Body of pancreas (tissue), 4 donors: ENCODE data around the gene SCRT2. TPM values are rescaled to one million over a fixed set of nuclear protein-coding genes. Genes with fewer than 3 reads are reported as not detected.

Experiments
- ATAC-seq: fragments of 150-250 bp; one replicate; pipeline ENCODE4 v1.9.1; 2016
- DNase-seq, 4 donors: peaks; one replicate each; pipeline ENCODE4 v3.0.0-alpha.2; 2019
- H3K27ac ChIP-seq, 4 donors: fragments of 200-600 bp; sonication (generic); 1 replicate in 3 of 4; 2 replicates in 1 of 4; pipeline versions ENCODE4 v1.5.1 to v1.6.1; 2016 to 2019; ENCODE audit warnings: mild to moderate bottlenecking in 1 of 4, mixed read lengths in 1 of 4, moderate library complexity in 1 of 4
- H3K27me3 ChIP-seq, 2 donors: fragments of 200-600 bp; sonication (generic); one replicate each; pipeline ENCODE4 v1.6.0; 2016; ENCODE audit warnings: mild to moderate bottlenecking in 1 of 2
- H3K36me3 ChIP-seq, 2 donors: fragments of 200-600 bp; sonication (generic); replicated peaks in 1 of 2; 2 replicates each; pipeline ENCODE4 v1.5.1; 2016; ENCODE audit warnings: low read depth in 2 of 2; ENCODE audit not compliant: insufficient read depth in 1 of 2
- H3K4me1 ChIP-seq: fragments of 200-600 bp; sonication (generic); one replicate; pipeline ENCODE4 v1.6.0; 2016
- H3K4me3 ChIP-seq, 2 donors: fragments of 200-600 bp; sonication (generic); 1 replicate in 1 of 2; 2 replicates in 1 of 2; pipeline ENCODE4 v1.5.1; 2016 to 2019
- H3K9me3 ChIP-seq, 3 donors: fragments of 200-600 bp; sonication (generic); 1 replicate in 2 of 3; 2 replicates in 1 of 3; pipeline ENCODE4 v1.5.1; 2016
- POLR2A ChIP-seq, 3 donors: fragments of 450-650 bp; IDR thresholded peaks; one replicate each; pipeline ENCODE4 v1.6.1; 2016; ENCODE audit warnings: antibody characterized with exemption in 3 of 3, mild to moderate bottlenecking in 2 of 3
- WGBS, 2 donors: methylation state at CpG; one replicate each; pipeline ENCODE4 v1.1.5; 2017; 5-methylcytosine and 5-hydroxymethylcytosine counted together
- intact Hi-C: fragments of 100-400 bp; cut with DNase I; formaldehyde crosslinking; loops from one replicate; pipeline ENCODE4 v1.15.1; 2023
- total RNA-seq, 2 donors: library from RNA; depleted of rRNA; stranded (reverse); fragments of >200 nt; gene quantifications; one replicate each; pipeline ENCODE4 v1.1.0, GENCODE V29; 2016
- TF ChIP-seq, protein P1 (sequence below), 7 experiments: fragments of 450-650 bp in 4 of 7; fragments of 200-600 bp in 3 of 7; sonication (generic) in 3 of 7; IDR thresholded peaks; one replicate each; pipeline ENCODE4 v1.5.1; 2016 to 2019; ENCODE audit warnings: antibody characterized with exemption in 7 of 7

Gene SCRT2
- total RNA-seq, 2 donors from 2014 or later = under 0.01 TPM; not detected in 1

DNA sequence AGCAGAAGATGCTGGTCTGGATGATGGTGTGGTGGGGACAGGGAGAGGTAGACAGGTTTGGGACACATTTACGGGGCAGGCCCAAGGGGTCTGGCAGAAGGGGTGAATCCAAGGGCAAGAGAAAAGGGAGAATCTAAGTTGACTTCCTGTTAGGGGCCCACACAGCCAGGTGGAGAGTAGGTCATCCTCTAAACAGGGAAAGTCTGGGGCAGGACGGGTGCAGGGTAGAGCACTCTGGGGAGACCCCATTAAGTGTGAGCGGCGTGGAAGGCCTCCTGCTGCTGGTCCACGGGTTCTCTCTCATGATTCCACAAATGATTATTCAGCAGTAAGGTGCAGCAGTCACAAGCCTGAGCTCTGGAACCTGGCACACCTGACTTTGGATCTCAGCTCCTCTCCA lies 25.3 kb downstream of the SCRT2 start:
- no peak for ATAC-seq
- TF ChIP-seq POLR2A (IDR thresholded peaks at IDR 0.05) = no peak
- TF ChIP-seq, protein P1, sequence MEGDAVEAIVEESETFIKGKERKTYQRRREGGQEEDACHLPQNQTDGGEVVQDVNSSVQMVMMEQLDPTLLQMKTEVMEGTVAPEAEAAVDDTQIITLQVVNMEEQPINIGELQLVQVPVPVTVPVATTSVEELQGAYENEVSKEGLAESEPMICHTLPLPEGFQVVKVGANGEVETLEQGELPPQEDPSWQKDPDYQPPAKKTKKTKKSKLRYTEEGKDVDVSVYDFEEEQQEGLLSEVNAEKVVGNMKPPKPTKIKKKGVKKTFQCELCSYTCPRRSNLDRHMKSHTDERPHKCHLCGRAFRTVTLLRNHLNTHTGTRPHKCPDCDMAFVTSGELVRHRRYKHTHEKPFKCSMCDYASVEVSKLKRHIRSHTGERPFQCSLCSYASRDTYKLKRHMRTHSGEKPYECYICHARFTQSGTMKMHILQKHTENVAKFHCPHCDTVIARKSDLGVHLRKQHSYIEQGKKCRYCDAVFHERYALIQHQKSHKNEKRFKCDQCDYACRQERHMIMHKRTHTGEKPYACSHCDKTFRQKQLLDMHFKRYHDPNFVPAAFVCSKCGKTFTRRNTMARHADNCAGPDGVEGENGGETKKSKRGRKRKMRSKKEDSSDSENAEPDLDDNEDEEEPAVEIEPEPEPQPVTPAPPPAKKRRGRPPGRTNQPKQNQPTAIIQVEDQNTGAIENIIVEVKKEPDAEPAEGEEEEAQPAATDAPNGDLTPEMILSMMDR (IDR thresholded peaks at IDR 0.05) = no peak
- no peak for DNase-seq
- Histone ChIP-seq H3K36me3 (peaks cover 0 to 14% of the 10 kb centered on the region in 2 donors), H3K27me3 (no peaks in the 10 kb centered on the region), H3K9me3 (no peaks in the 10 kb centered on the region), H3K4me3 (no peak overlapping the region), H3K27ac (no peak overlapping the region), H3K4me1 (peaks cover 45% of the 10 kb centered on the region)
- 87 to 93% methylated on average over 5 of the region's 5 CpGs for WGBS, 2 donors
- intact Hi-C loops = no loop called here

DNA sequence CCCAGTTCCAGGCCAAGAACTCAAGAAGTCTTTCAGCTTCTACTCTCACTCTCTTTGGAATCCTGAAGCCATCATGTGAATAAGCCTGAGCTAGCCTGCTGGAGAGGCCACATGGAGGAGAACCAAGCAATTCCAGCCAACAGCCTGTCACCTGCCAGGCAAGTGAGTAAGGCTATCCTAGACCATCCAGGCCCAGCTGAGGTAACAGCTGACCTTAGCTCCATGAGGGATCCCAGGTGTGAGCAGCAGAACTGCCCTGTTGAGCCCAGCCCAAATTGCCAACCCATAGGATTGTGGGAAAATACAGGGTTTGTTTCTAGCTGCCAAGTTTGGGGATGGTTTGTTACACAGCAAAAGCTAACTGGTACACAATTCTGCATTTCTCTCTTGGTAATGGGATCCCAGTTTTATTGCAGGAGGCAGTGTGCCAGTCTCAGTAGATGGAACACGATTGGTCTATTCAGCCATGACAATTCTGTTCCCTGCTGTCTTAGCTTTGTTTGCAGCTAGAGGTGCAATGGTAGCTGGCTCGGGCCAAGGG lies 28.1 kb downstream of the SCRT2 start:
- 94% methylated on average over 2 of the region's 2 CpGs for WGBS, 2 donors
- Histone ChIP-seq H3K27me3 (no peaks in the 10 kb centered on the region), H3K4me3 (no peak overlapping the region), H3K36me3 (peaks cover 0 to 14% of the 10 kb centered on the region in 2 donors), H3K4me1 (peaks cover 39% of the 10 kb centered on the region), H3K9me3 (no peaks in the 10 kb centered on the region), H3K27ac (no peak overlapping the region)
- ATAC-seq = no peak
- no peak for DNase-seq
- intact Hi-C loops = no loop called here
- no peak for TF ChIP-seq POLR2A (IDR thresholded peaks at IDR 0.05)
- TF ChIP-seq, protein P1 (IDR thresholded peaks at IDR 0.05) = no peak

DNA sequence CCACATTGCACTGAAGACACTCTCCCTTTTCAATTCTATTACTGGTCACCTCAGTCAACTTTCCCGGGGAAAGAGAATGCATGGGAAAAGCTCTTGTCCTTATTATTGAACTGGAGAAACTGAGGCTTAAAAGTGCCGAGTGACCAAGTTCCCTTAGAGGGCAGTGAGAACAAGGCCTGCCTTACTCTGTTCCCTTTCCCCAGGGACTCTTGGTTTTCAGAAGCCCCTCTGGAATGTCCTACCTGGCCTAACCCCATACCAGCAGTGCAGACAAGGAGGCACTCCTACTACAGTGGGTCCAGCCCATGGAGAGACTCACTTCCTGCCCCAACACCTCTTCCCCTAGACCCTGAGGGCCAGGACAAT lies 28.8 kb downstream of the SCRT2 start:
- Histone ChIP-seq H3K9me3 (no peaks in the 10 kb centered on the region), H3K4me3 (no peak overlapping the region), H3K27ac (no peak overlapping the region), H3K4me1 (peaks cover 35% of the 10 kb centered on the region), H3K36me3 (peaks cover 0 to 14% of the 10 kb centered on the region in 2 donors), H3K27me3 (no peaks in the 10 kb centered on the region)
- WGBS, 2 donors = 85 to 97% methylated on average over 2 of the region's 2 CpGs
- ATAC-seq = no peak
- no peak for TF ChIP-seq POLR2A (IDR thresholded peaks at IDR 0.05)
- TF ChIP-seq, protein P1 (IDR thresholded peaks at IDR 0.05) = no peak
- intact Hi-C loops = no loop called here
- DNase-seq = no peak

DNA sequence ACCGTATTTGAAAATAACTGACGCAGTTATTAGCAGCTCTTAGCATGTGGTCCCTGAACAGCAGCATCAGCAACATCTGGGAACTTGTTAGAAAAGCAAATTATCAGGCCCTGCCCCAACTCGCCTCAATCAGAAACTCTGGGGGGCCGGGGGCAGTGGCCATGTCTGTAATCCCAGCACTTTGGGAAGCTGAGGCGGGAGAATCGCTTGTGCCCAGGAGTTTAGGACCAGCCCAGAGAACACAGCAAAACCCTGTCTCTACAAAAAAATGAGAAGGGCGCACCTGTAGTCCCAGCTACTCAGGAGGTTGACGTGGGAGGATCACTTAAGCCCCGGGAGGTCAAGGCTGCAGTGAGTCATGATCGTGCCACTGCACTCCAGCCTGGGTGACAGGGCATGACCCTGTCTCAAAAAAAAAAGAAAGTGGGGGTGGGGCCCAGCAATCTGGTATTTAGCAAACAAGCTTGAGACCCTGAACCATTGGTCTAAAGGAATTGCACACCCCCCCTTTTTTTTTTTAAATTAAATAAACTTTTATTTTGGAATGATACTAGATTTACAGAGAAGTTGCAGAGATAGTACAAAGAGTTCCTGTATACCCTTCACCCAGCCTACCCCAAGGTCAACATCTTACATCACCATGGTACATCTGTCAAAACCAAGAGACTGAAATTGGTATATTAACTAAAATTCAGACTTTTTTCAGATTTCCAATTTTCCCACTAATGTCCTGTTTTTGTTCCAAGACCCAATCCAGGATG lies 29.3 kb downstream of the SCRT2 start:
- intact Hi-C loops = no loop called here
- ATAC-seq = no peak
- TF ChIP-seq, protein P1 (IDR thresholded peaks at IDR 0.05) = no peak
- TF ChIP-seq POLR2A (IDR thresholded peaks at IDR 0.05) = no peak
- Histone ChIP-seq H3K27me3 (no peaks in the 10 kb centered on the region), H3K4me1 (peaks cover 30% of the 10 kb centered on the region), H3K36me3 (peaks cover 0 to 14% of the 10 kb centered on the region in 2 donors), H3K27ac (no peak overlapping the region), H3K4me3 (no peak overlapping the region), H3K9me3 (no peaks in the 10 kb centered on the region)
- WGBS, 2 donors = 30 to 60% methylated on average over 9 to 10 of the region's 10 CpGs
- no peak for DNase-seq
